Kidney epithelial cell (primary cell): ENCODE measurements around the gene MRPL1. TPM values are rescaled to one million over a fixed set of nuclear protein-coding genes. Genes with fewer than 3 reads are reported as not detected.

Experiments used
- DNase-seq: peaks from one replicate; pipeline ENCODE4 v3.0.0-alpha.2; 2010; ENCODE audit warnings: low read depth
- H3K27me3 ChIP-seq: 2 replicates; pipeline ENCODE4 v1.6.0; 2011; ENCODE audit warnings: low read length; ENCODE audit not compliant: control insufficient read depth, insufficient read depth
- H3K36me3 ChIP-seq: 2 replicates; pipeline ENCODE4 v1.5.1; 2011; ENCODE audit warnings: low read length; ENCODE audit not compliant: control insufficient read depth, insufficient read depth
- H3K4me3 ChIP-seq: 2 replicates; pipeline ENCODE4 v1.5.1; 2011; ENCODE audit warnings: low read depth, mild to moderate bottlenecking, control low read depth, low read length
- CTCF ChIP-seq: IDR thresholded peaks from 2 replicates; pipeline ENCODE4 v1.5.1; 2011; ENCODE audit warnings: mild to moderate bottlenecking, moderate library complexity, low read length, control low read depth, inconsistent platforms; ENCODE audit not compliant: insufficient read depth, poor library complexity, severe bottlenecking
- total RNA-seq: library from RNA; depleted of rRNA; stranded (reverse); fragments of >200 nt; gene quantifications from 2 replicates; pipeline ENCODE4 v1.2.3, GENCODE V29; 2015

Gene MRPL1
- total RNA-seq, 1 donor from 2014 or later = 35.8 TPM

- peak within 1 kb of the TSS; percentile 95 for H3K4me3 ChIP-seq
- DNase-seq = peak; percentile 28
These were observed 43.8 kb upstream of the MRPL1 start, which contains the start of gene CNOT6L for GRCh38 chr4:77818602-77819403. Gene CNOT6L, minus strand, starts transcription at chr4:77819368. Its CDS starts 60 bp downstream, at chr4:77819308.

DNA sequence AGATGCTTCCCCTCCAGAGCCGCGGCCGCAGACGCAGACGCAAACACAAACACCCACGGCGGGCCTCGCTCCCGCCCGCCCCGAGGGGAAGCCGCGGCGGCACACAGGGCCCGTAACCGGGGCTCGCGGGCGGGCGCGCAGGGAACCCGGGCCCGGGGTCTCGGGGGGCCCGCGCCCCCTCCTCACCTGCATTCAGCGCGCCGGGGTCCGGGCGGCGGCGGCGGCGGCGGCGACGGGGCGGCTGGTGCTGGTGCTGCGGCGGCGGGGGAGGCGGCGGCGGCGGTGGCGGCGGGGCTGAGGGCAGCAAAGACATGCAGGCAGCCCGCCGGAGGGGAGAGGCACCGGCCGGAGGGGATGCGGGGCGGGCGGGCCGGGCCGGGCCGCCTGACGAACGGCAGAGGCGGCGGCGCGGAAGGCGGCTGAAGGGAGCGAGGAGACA, 43.2 kb upstream of the MRPL1 start:
- Histone ChIP-seq H3K36me3 (no peaks in the 10 kb centered on the region), H3K27me3 (no peaks in the 10 kb centered on the region), H3K4me3 (peak overlapping the region; percentile 95)
- DNase-seq = no peak
- TF ChIP-seq CTCF = no peak

More at GRCh38 chr4:77818602-77819403, 43.8 kb upstream of the MRPL1 start, which contains the start of gene CNOT6L:
- no peaks in the 10 kb centered on the region for H3K27me3 ChIP-seq
- TF ChIP-seq CTCF = no peak
- no peaks in the 10 kb centered on the region for H3K36me3 ChIP-seq

DNA sequence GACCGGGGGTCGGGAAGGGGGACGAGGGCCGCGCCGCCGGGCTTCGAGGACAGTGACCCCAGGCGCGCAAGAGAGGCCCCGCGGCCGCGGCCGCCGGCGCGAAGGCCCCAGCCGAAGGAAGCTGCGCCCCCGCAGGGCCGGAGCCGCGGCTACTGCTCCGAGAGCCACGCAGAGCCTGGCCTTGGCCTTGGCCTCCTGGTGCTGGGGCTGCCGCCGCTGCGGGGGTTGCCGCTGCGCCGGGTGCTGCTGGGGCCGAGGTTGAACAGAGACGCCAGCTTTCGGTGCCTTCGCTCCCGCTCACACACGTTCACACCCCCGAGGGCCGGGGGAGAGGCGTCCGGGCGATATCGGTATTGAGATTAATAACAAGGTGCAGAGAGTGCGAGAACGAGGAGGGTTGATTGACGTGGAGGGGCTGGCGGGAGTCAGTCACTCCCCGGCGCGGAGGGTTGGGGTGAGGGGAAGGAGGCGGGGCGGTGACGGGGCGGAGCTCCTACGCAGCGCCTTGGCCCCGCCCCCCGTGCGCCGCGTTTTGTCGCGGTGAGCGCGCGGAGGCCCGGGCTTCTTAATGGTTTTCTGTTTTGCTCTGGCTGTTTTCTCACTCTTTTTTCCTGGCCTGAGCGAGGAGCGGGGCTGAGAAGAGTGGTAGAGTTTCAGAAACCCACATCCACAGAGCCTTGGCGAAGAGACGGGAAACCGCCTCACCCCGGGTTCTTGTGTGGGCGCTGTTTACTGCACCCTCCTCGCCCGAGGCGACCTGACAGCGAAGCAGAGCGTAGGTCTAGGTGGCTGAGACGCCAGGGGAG, 42.6 kb upstream of the MRPL1 start:
- DNase-seq = peak; percentile 34
- no peak for TF ChIP-seq CTCF

DNA sequence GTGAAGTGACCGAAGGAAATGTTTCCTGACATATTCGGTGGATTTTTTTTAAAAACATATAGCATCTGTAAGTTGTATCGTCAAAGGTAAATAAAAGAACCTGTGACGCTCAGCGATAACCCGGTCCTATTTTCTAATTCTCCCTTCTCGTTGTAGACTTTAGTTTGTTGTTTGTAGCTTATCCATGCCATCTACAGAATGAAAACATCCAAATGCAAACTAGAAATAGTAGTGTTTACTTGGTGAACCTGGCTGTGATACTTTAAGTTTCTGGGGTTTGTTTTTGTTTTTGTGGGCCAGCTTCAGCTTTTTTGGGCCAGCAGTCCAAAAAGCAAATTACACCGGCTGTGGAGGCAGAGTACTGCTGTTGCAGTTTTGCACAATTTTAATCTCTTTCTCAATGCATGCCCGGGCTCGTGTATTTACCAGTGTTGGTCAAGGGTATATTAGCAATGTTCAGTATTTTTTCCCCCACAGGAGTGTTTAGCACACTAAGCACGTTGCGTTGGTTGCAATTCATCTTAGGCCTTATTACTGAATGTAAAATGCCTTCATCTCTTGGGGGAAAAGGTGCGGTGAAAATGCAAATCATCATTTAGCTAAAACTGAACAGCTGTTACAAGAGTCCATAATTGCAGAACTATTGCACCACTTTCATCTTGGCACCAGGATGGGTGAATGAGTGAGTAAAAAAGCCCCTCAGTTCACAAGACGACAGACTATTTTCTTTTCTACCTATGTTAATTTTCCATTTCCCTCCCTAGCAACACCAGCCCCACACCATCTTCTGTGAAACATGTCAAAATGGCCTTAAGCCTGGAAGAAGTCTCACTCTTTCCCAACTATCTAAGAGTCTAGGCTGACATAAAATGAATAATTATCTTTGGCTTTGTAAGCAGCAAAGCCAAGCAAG, 41.7 kb upstream of the MRPL1 start:
- no peaks in the 10 kb centered on the region for H3K36me3 ChIP-seq
- H3K27me3 ChIP-seq = no peaks in the 10 kb centered on the region
- H3K4me3 ChIP-seq = peak overlapping the region; percentile 95
- TF ChIP-seq CTCF = no peak
- DNase-seq = no peak

More for the DNA sequence above, 42.6 kb upstream of the MRPL1 start:
- H3K4me3 ChIP-seq = peak overlapping the region; percentile 95
- no peaks in the 10 kb centered on the region for H3K36me3 ChIP-seq
- H3K27me3 ChIP-seq = no peaks in the 10 kb centered on the region

DNA sequence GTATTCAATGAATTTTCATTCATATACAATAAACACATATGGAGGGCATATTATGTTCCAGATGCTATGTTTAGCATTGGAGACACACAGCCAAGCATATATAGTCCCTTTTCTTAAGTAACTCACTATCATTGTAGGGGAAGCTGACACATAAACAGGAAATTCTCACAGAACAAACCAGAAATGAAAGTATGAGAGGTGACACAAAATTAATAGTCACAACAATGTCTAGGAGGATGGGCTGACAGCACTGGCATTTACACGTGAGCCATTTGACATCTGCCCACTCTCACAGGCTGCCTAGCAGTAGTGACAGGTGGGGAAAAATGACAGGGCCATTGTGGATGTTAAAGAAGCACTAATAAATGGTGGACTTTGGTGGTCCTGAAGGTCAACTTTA, 40.9 kb upstream of the MRPL1 start:
- no peak for DNase-seq
- no peak for TF ChIP-seq CTCF
- Histone ChIP-seq H3K36me3 (no peaks in the 10 kb centered on the region), H3K4me3 (no peak overlapping the region), H3K27me3 (no peaks in the 10 kb centered on the region)
